GM11168 (cell line): ENCODE results near the gene ODC1.

ENCODE experiments used
- in situ Hi-C: fragments of 300-500 bp; cut with MboI; formaldehyde crosslinking; loops from one replicate; pipeline ENCODE4 v1.12.0; 2022; ENCODE audit warnings: low sequenced_read_pairs; ENCODE audit not compliant: unreplicated experiment

The ODC1 gene

GRCh38 chr2:10406491-10407188, 41.5 kb downstream of the ODC1 start:
- in situ Hi-C loops: loop anchor here (5.0 kb wide), 1 partner anchor 84 kb away; no protein-coding TSS in a partner anchor

GRCh38 chr2:10406016-10406415, 42.1 kb downstream of the ODC1 start:
- in situ Hi-C loops: loop anchor here (5.0 kb wide), 1 partner anchor 84 kb away; no protein-coding TSS in a partner anchor

GRCh38 chr2:10405448-10405847, 42.7 kb downstream of the ODC1 start:
- in situ Hi-C loops: loop anchor here (5.0 kb wide), 1 partner anchor 83 kb away; no protein-coding TSS in a partner anchor

GRCh38 chr2:10404324-10405143, 43.6 kb downstream of the ODC1 start:
- in situ Hi-C loops: loop anchor here (5.0 kb wide), 1 partner anchor 82 kb away; no protein-coding TSS in a partner anchor

- in situ Hi-C loops: no loop called here
These were observed 45.4 kb downstream of the ODC1 start for GRCh38 chr2:10402653-10403215.

DNA sequence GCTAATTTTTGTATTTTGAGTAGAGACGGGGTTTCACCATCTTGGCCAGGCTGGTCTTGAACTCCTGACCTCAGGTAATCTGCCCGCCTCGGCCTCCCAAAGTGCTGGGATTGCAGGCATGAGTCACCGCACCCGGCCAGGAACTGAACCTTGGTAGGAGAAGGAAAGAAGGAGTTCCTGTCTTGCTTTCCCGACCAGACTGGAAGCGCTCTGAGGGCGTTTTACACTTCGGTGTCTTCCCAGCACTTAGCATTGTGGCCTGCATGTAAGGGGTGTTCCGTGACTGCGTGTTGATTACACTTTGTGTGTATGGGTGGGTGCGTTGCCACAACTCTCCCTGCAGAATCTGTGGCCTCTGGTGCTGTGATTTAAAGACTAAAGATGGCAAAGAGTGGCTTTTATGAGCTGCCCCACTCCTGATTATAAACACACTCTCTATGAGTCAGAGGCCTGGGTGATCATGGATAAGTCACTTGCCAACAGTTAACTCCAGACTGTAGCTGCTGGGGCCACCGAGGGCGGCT, 46.0 kb downstream of the ODC1 start:
- in situ Hi-C loops: no loop called here

DNA sequence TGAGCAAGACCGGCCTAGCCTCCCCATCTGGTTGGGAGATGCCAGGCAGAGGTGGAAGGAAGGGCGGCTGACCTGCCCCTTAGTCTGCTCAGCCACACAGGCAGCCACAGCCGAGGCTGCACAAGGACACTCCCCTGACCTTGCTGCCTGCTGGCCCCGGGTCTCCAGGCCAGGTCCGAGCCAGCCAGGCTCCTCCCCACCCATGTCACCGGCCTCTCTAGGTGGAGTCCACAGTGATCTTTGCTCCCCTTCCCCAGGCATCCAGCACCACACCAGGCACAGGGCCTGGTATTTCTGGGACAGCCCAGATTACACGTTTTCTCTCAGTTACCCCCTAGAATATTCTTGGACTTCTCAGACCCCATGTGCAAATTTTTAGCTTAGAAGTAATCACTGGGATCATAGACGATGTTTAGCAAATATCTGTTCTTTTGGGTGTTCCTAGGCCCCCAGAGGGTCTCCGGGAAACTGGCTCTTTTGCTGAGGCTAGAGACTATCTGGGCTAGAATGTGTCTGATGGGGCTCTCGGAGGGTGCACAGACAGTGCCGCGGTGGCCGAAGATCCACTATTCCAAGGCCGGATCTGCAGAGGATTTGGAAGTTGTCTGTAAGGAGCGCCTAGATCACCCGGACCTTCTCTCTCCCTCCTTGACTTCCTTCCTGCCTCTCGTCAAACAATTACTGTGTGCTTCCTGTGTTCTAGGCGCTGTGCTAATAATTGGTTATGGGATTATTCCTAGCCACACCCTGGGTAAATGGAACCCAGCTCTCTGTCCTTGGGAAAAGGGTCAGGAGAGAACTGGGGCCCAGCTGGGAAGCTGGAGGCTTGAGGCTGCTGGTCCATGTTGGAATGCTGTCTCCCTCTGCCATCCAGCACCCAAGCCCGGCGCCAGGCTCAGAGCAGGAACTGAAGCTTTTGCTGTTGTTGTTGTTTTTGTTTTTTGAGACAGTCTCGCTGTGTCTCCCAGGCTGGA, 46.9 kb downstream of the ODC1 start:
- in situ Hi-C loops: no loop called here

- in situ Hi-C loops: no loop called here
These were observed 47.6 kb downstream of the ODC1 start for GRCh38 chr2:10400568-10400977.

DNA sequence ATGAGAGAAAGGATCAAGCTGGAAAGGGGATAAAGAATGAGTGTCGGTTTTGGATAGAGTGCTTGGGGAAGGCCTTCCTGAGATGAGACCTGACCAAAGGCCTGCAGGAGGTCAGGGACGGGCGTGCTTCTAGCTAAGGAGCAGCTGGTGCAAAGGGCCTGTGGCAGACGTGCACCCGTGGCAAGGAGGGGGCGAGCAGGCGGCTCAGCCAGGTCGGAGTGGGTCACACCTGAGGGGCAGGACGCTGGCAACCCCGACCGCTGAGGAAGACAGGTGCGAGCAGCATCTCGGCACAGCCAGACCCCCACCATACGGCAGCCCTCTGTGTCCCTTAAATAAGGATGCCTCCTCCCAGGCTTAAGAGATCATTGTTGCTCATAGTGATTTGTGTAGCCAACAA, 48.1 kb downstream of the ODC1 start:
- in situ Hi-C loops: no loop called here

DNA sequence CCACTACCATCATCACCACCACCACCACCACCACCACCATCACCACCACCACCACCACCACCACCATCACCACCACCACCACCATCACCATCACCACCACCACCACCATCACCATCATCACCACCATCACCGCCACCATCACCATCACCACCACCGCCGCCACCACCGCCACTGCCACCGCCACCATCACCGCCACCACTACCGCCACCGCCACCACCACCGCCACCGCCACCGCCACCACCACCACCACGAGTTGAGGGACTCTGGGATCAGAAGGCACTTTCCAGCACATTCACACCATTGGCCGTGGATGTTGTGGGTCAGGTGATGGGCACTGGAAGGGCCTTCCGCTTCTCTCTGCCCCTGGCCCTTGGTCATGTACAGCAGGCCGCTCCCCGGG, 48.8 kb downstream of the ODC1 start:
- in situ Hi-C loops: no loop called here

- in situ Hi-C loops: no loop called here
These were observed 49.6 kb downstream of the ODC1 start for GRCh38 chr2:10398496-10398895.

DNA sequence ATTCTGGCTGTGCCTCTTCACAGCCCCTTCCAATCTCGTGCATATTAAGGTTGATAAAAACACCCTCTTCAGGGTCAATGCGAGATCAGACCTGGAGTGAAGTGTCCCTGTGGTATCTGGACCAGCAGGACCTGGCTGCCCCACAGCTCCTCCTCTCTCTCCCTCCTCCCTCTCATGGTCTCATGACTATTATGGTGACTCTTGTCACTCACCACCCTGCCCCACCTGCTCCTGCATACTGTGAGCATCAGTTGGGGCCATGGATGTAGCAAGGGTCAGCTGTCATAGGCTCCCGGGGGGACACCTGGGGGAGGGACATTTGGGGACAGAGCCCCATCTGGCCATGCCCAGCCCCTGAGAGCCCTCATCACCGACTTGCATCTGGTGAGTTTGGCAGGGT, 50.2 kb downstream of the ODC1 start:
- in situ Hi-C loops: no loop called here

DNA sequence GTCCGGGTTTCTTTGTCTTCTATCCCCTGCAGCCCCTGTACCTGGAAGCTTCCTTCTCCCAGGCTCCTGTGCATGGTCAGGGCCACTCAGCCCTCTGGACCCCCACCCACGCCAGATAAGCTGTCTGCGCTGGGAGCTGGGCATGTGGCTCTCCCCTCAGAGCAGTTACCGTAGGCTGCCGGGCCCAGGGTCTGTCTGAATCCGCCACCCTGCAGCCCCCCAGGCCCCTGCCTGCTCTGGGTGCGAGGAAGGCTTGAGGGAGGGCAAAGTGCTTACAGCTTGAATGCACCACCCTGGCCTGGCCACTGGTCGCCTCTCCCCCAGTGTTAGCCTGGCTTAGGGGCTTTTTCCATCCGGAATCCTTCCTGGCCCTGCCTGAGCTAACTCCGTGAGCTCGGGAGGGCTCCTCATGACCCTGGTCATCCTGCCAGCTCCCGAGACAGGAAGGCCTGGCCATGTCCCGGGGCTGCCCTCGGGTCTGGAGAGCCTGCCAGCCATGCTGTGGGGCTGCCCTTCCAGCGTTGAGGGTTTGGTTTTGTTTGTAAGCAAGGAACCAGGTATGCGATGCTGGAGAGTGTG, 50.7 kb downstream of the ODC1 start:
- in situ Hi-C loops: no loop called here

DNA sequence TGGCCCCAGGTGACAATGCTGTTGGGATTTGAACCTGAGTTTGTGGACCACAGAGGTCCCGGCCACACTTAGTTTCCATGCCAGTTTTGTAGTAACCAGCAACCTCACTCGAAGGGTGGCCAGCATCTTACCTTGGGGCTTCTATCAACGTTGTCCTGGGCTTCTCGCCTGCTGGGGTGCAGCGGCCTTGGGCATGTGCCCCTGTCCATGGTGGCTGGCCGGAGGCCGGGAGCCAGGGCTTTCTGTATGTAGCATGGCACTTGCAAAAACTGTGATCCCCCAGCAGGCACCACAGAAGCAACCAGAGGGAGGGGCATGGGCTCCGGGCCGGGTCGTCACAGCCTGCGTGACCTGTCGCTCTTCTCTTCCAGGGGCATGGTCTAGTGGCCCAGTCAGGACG, 51.7 kb downstream of the ODC1 start:
- in situ Hi-C loops: no loop called here

DNA sequence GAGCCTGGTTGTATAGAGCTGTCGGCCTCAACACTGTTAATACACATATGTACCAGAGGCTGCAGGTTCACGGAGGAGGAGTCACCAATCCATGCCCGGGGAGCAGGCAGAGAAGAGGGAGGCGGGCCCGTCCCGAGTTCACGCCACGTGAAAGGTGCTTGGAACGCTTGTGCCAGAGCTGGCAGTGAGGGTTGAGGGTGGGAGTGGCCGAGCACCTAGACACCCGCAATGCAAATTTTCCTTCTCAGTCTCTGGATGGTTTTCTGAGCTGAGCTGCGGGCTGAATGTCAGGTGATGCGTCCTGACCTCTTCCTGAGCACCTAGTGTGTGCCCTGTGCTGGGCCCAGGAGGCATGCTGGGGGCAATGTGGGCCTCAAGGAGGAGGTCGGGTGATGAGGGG, 52.2 kb downstream of the ODC1 start:
- in situ Hi-C loops: no loop called here

- in situ Hi-C loops: no loop called here
These were observed 54.5 kb downstream of the ODC1 start for GRCh38 chr2:10393640-10393982.

GRCh38 chr2:10392951-10393639, 55.0 kb downstream of the ODC1 start:
- in situ Hi-C loops: no loop called here

- in situ Hi-C loops: no loop called here
These were observed 55.6 kb downstream of the ODC1 start for GRCh38 chr2:10392548-10392947.

GRCh38 chr2:10392100-10392499, 56.0 kb downstream of the ODC1 start:
- in situ Hi-C loops: no loop called here
